ENCODE data around the gene ZDHHC22.
A peak's percentile ranks its signal among the peaks of the same experiment; 100 is the strongest.

ZDHHC22 gene

GRCh38 chr14:77126461-77126990, 15.1 kb downstream of the ZDHHC22 start:
- Histone ChIP-seq H3K27ac (ENCODE audit: low read depth, low read length) (no peak overlapping the region), H3K27me3 (ENCODE audit: insufficient read depth, low read length) (peaks cover 68% of the 10 kb centered on the region), H2AFZ (ENCODE audit: low read length, unreplicated experiment) (no peak overlapping the region), H3K79me2 (ENCODE audit: control insufficient read depth, insufficient read depth, low read length, unreplicated experiment) (no peaks in the 10 kb centered on the region), H3K4me1 (ENCODE audit: control insufficient read depth, insufficient read depth, low read length, unreplicated experiment) (peaks cover 4% of the 10 kb centered on the region), H3K36me3 (ENCODE audit: insufficient read depth, low read length) (no peaks in the 10 kb centered on the region), H3K4me3 (ENCODE audit: low read depth, low read length) (no peak overlapping the region)

GRCh38 chr14:77125823-77126325, 15.7 kb downstream of the ZDHHC22 start:
- Histone ChIP-seq H3K27me3 (ENCODE audit: insufficient read depth, low read length) (peaks cover 63% of the 10 kb centered on the region), H2AFZ (ENCODE audit: low read length, unreplicated experiment) (no peak overlapping the region), H3K79me2 (ENCODE audit: control insufficient read depth, insufficient read depth, low read length, unreplicated experiment) (no peaks in the 10 kb centered on the region), H3K27ac (ENCODE audit: low read depth, low read length) (no peak overlapping the region), H3K4me1 (ENCODE audit: control insufficient read depth, insufficient read depth, low read length, unreplicated experiment) (peaks cover 4% of the 10 kb centered on the region), H3K36me3 (ENCODE audit: insufficient read depth, low read length) (no peaks in the 10 kb centered on the region), H3K4me3 (ENCODE audit: low read depth, low read length) (no peak overlapping the region)

- no peak overlapping the region for H2AFZ ChIP-seq (ENCODE audit: low read length, unreplicated experiment)
- peak overlapping the region; percentile 76 for H3K4me3 ChIP-seq (ENCODE audit: low read depth, low read length)
- H3K27me3 ChIP-seq (ENCODE audit: insufficient read depth, low read length), result peaks cover 58% of the 10 kb centered on the region
- no peak overlapping the region for H3K27ac ChIP-seq (ENCODE audit: low read depth, low read length)
- H3K36me3 ChIP-seq (ENCODE audit: insufficient read depth, low read length), result no peaks in the 10 kb centered on the region
- no peaks in the 10 kb centered on the region for H3K79me2 ChIP-seq (ENCODE audit: control insufficient read depth, insufficient read depth, low read length, unreplicated experiment)
- peaks cover 4% of the 10 kb centered on the region for H3K4me1 ChIP-seq (ENCODE audit: control insufficient read depth, insufficient read depth, low read length, unreplicated experiment)
Measured at GRCh38 chr14:77125281-77125801, 16.2 kb downstream of the ZDHHC22 start.

- Histone ChIP-seq H3K4me3 (ENCODE audit: low read depth, low read length) (peak overlapping the region; percentile 76), H3K27me3 (ENCODE audit: insufficient read depth, low read length) (peaks cover 52% of the 10 kb centered on the region), H3K27ac (ENCODE audit: low read depth, low read length) (no peak overlapping the region), H3K4me1 (ENCODE audit: control insufficient read depth, insufficient read depth, low read length, unreplicated experiment) (peaks cover 4% of the 10 kb centered on the region), H3K36me3 (ENCODE audit: insufficient read depth, low read length) (no peaks in the 10 kb centered on the region), H2AFZ (ENCODE audit: low read length, unreplicated experiment) (peak overlapping the region; percentile 57), H3K79me2 (ENCODE audit: control insufficient read depth, insufficient read depth, low read length, unreplicated experiment) (no peaks in the 10 kb centered on the region)
Measured at GRCh38 chr14:77124345-77125280, 17.0 kb downstream of the ZDHHC22 start.

- no peak overlapping the region for H3K4me3 ChIP-seq (ENCODE audit: low read depth, low read length)
Measured at GRCh38 chr14:77123381-77124325, 17.9 kb downstream of the ZDHHC22 start.

GRCh38 chr14:77122526-77123125, 19.0 kb downstream of the ZDHHC22 start:
- H3K4me1 ChIP-seq (ENCODE audit: control insufficient read depth, insufficient read depth, low read length, unreplicated experiment), result peaks cover 4% of the 10 kb centered on the region
- no peaks in the 10 kb centered on the region for H3K79me2 ChIP-seq (ENCODE audit: control insufficient read depth, insufficient read depth, low read length, unreplicated experiment)
- H3K36me3 ChIP-seq (ENCODE audit: insufficient read depth, low read length), result no peaks in the 10 kb centered on the region
- H3K4me3 ChIP-seq (ENCODE audit: low read depth, low read length), result no peak overlapping the region
- H2AFZ ChIP-seq (ENCODE audit: low read length, unreplicated experiment), result no peak overlapping the region
- peaks cover 33% of the 10 kb centered on the region for H3K27me3 ChIP-seq (ENCODE audit: insufficient read depth, low read length)
- H3K27ac ChIP-seq (ENCODE audit: low read depth, low read length), result no peak overlapping the region

More at GRCh38 chr14:77123381-77124325, 17.9 kb downstream of the ZDHHC22 start:
- Histone ChIP-seq H3K79me2 (ENCODE audit: control insufficient read depth, insufficient read depth, low read length, unreplicated experiment) (no peaks in the 10 kb centered on the region), H3K4me1 (ENCODE audit: control insufficient read depth, insufficient read depth, low read length, unreplicated experiment) (peaks cover 4% of the 10 kb centered on the region), H3K36me3 (ENCODE audit: insufficient read depth, low read length) (no peaks in the 10 kb centered on the region), H3K27me3 (ENCODE audit: insufficient read depth, low read length) (peaks cover 43% of the 10 kb centered on the region), H2AFZ (ENCODE audit: low read length, unreplicated experiment) (no peak overlapping the region), H3K27ac (ENCODE audit: low read depth, low read length) (no peak overlapping the region)

GRCh38 chr14:77120771-77121743, 20.5 kb downstream of the ZDHHC22 start:
- H3K4me1 ChIP-seq (ENCODE audit: control insufficient read depth, insufficient read depth, low read length, unreplicated experiment), result peaks cover 4% of the 10 kb centered on the region
- H3K79me2 ChIP-seq (ENCODE audit: control insufficient read depth, insufficient read depth, low read length, unreplicated experiment), result no peaks in the 10 kb centered on the region
- H2AFZ ChIP-seq (ENCODE audit: low read length, unreplicated experiment), result no peak overlapping the region
- H3K27me3 ChIP-seq (ENCODE audit: insufficient read depth, low read length), result peaks cover 18% of the 10 kb centered on the region
- H3K36me3 ChIP-seq (ENCODE audit: insufficient read depth, low read length), result no peaks in the 10 kb centered on the region
- H3K27ac ChIP-seq (ENCODE audit: low read depth, low read length), result no peak overlapping the region
- no peak overlapping the region for H3K4me3 ChIP-seq (ENCODE audit: low read depth, low read length)

GRCh38 chr14:77119851-77120250, 21.7 kb downstream of the ZDHHC22 start:
- no peak overlapping the region for H3K27ac ChIP-seq (ENCODE audit: low read depth, low read length)
- no peaks in the 10 kb centered on the region for H3K79me2 ChIP-seq (ENCODE audit: control insufficient read depth, insufficient read depth, low read length, unreplicated experiment)
- no peak overlapping the region for H2AFZ ChIP-seq (ENCODE audit: low read length, unreplicated experiment)
- H3K4me3 ChIP-seq (ENCODE audit: low read depth, low read length), result no peak overlapping the region
- H3K36me3 ChIP-seq (ENCODE audit: insufficient read depth, low read length), result no peaks in the 10 kb centered on the region
- no peaks in the 10 kb centered on the region for H3K4me1 ChIP-seq (ENCODE audit: control insufficient read depth, insufficient read depth, low read length, unreplicated experiment)
- 0 out of 2 replicates have a peak, but pooled peaks cover 7% of the 10 kb centered on the region for H3K27me3 ChIP-seq (ENCODE audit: insufficient read depth, low read length)

- H3K79me2 ChIP-seq (ENCODE audit: control insufficient read depth, insufficient read depth, low read length, unreplicated experiment), result no peaks in the 10 kb centered on the region
- H3K4me3 ChIP-seq (ENCODE audit: low read depth, low read length), result no peak overlapping the region
- H3K27me3 ChIP-seq (ENCODE audit: insufficient read depth, low read length), result no peaks in the 10 kb centered on the region
- no peaks in the 10 kb centered on the region for H3K4me1 ChIP-seq (ENCODE audit: control insufficient read depth, insufficient read depth, low read length, unreplicated experiment)
- no peak overlapping the region for H2AFZ ChIP-seq (ENCODE audit: low read length, unreplicated experiment)
- no peaks in the 10 kb centered on the region for H3K36me3 ChIP-seq (ENCODE audit: insufficient read depth, low read length)
- H3K27ac ChIP-seq (ENCODE audit: low read depth, low read length), result no peak overlapping the region
Measured at GRCh38 chr14:77116172-77116817, 25.3 kb downstream of the ZDHHC22 start.
